Measurements from ENCODE around the gene EHD1. TPM values are rescaled to one million over a fixed set of nuclear protein-coding genes. Genes with fewer than 3 reads are reported as not detected.

Gene EHD1
- total and polyA plus RNA-seq, 9 of the 15 experiments (the other 6 are each of a cell fraction or from before 2014, with no cell fraction given): 0.46 to 65.0 (median 16.4) TPM

DNA sequence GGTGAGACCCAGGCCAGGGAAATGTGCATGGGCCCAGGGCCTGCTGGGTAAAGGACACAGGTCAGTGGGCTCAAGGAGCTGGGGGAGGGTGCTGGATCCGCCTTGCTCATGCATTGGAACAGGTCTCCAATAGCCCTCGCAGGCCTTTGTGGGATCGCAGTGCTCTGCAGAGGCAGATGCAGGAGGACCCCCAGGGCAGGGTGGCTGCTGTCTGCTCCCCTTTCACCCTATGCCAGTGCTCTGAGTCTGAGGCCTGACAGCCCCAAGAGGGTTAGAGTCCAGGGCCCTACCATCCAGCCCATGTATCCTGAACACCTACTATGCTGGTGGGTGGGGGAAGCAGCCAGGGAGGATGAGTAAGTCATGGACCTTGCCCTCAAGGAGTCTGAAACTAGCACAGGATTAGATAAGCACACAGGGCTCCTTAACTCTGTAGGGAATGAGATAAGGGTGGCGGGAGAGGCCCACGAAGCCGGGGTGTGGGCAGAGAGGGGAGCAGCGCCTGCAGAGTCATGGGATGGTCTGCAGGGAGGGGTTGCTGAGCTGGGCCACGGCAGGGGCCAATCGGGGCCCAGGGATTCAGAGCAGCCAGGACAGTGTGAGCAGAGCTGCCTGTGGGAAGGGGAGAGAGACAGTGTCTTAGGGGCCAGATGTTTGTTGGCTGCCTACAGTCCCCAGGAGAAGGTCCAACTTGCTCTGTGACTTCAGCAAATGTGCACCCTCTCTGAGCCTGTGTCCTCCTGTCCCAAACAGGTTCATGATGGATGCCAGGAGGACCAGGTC is 10.5 kb upstream of the EHD1 start (continued):
- TF ChIP-seq, protein P1, sequence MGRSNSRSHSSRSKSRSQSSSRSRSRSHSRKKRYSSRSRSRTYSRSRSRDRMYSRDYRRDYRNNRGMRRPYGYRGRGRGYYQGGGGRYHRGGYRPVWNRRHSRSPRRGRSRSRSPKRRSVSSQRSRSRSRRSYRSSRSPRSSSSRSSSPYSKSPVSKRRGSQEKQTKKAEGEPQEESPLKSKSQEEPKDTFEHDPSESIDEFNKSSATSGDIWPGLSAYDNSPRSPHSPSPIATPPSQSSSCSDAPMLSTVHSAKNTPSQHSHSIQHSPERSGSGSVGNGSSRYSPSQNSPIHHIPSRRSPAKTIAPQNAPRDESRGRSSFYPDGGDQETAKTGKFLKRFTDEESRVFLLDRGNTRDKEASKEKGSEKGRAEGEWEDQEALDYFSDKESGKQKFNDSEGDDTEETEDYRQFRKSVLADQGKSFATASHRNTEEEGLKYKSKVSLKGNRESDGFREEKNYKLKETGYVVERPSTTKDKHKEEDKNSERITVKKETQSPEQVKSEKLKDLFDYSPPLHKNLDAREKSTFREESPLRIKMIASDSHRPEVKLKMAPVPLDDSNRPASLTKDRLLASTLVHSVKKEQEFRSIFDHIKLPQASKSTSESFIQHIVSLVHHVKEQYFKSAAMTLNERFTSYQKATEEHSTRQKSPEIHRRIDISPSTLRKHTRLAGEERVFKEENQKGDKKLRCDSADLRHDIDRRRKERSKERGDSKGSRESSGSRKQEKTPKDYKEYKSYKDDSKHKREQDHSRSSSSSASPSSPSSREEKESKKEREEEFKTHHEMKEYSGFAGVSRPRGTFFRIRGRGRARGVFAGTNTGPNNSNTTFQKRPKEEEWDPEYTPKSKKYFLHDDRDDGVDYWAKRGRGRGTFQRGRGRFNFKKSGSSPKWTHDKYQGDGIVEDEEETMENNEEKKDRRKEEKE (IDR thresholded peaks at IDR 0.05; ENCODE audit: borderline replicate concordance in 1 of 2, control insufficient read depth in 1 of 2, low read depth in 2 of 2, low read length in 1 of 2): no peak
- peak; percentile 92 for TF ChIP-seq NCOA1 (IDR thresholded peaks at IDR 0.05; ENCODE audit: low read depth)
- TF ChIP-seq MITF (IDR thresholded peaks at IDR 0.05): peak; percentile 97
- TF ChIP-seq SMAD4 (CRISPR knock-in tag; conservative IDR thresholded peaks at IDR 0.05): peak; percentile 97
- TF ChIP-seq NR4A1 (CRISPR knock-in tag; IDR thresholded peaks at IDR 0.05): 0 out of 2 replicates have a peak, but pooled peaks have one; percentile 6
- TF ChIP-seq NR4A1 (tag; IDR thresholded peaks at IDR 0.05): no peak; the same call in 1 of the 2 replicates
- TF ChIP-seq TOE1 (IDR thresholded peaks at IDR 0.05; ENCODE audit: borderline replicate concordance): peak; percentile 89
- TF ChIP-seq TOE1 (CRISPR knock-in tag; IDR thresholded peaks at IDR 0.05; ENCODE audit: borderline replicate concordance, low read depth): no peak
- no peak for TF ChIP-seq DNMT1 (IDR thresholded peaks at IDR 0.05)
- TF ChIP-seq RAD21 (CRISPR knock-in tag; conservative IDR thresholded peaks at IDR 0.05 in 1 of 2, IDR thresholded peaks at IDR 0.05 in 1 of 2): peak in 1 of 2 experiments; percentile 8; a peak in 2 of 4 replicates
- peak; percentile 86 for TF ChIP-seq TFAP4 (CRISPR knock-in tag; IDR thresholded peaks at IDR 0.05; ENCODE audit: borderline replicate concordance)
- peak; percentile 60; the same call in 1 of the 2 replicates for TF ChIP-seq ZBED1 (IDR thresholded peaks at IDR 0.05)
- TF ChIP-seq, protein P2, sequence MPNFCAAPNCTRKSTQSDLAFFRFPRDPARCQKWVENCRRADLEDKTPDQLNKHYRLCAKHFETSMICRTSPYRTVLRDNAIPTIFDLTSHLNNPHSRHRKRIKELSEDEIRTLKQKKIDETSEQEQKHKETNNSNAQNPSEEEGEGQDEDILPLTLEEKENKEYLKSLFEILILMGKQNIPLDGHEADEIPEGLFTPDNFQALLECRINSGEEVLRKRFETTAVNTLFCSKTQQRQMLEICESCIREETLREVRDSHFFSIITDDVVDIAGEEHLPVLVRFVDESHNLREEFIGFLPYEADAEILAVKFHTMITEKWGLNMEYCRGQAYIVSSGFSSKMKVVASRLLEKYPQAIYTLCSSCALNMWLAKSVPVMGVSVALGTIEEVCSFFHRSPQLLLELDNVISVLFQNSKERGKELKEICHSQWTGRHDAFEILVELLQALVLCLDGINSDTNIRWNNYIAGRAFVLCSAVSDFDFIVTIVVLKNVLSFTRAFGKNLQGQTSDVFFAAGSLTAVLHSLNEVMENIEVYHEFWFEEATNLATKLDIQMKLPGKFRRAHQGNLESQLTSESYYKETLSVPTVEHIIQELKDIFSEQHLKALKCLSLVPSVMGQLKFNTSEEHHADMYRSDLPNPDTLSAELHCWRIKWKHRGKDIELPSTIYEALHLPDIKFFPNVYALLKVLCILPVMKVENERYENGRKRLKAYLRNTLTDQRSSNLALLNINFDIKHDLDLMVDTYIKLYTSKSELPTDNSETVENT (CRISPR knock-in tag; IDR thresholded peaks at IDR 0.05): 0 out of 2 replicates have a peak, but pooled peaks have one; percentile 36
- TF ChIP-seq DACH1 (IDR thresholded peaks at IDR 0.05; ENCODE audit: partially characterized antibody): peak; percentile 22
- 0 out of 2 replicates have a peak, but pooled peaks have one; percentile 18 for TF ChIP-seq ZNF384 (IDR thresholded peaks at IDR 0.05; ENCODE audit: low read depth, low read length)
- TF ChIP-seq SMAD2 (IDR thresholded peaks at IDR 0.05; ENCODE audit: low read depth, low read length): no peak
- TF ChIP-seq TAF9B (IDR thresholded peaks at IDR 0.05; ENCODE audit: partially characterized antibody): no peak
- TF ChIP-seq NONO (IDR thresholded peaks at IDR 0.05; ENCODE audit: low read depth in 2 of 2, low read length in 1 of 2): peak in 1 of 2 experiments; percentile 78; a peak in 1 of 4 replicates

Measured in K562 (cell line).